GM23338 (cell line): ENCODE measurements around the gene ELL3. TPM values are rescaled to one million over a fixed set of nuclear protein-coding genes. Genes with fewer than 3 reads are reported as not detected.

Source experiments
- ATAC-seq: fragments of 200-7000 bp; cut with Tn5 transposase; 3 replicates; pipeline ENCODE4 v1.9.1; 2020
- DNase-seq: peaks from one replicate; pipeline ENCODE4 v3.0.0-alpha.2; 2015; ENCODE audit warnings: low spot score
- H2AFZ ChIP-seq: fragments of 200-600 bp; sonication (generic); 2 replicates; pipeline ENCODE4 v1.8.0; 2016; ENCODE audit warnings: antibody characterized with exemption, mild to moderate bottlenecking, moderate library complexity
- H3F3A ChIP-seq: fragments of 200-600 bp; sonication (generic); replicated peaks from 2 replicates; pipeline ENCODE4 v1.8.0; 2017; ENCODE audit warnings: antibody characterized with exemption, mixed run types, low read depth
- H3K27ac ChIP-seq: fragments of 200-600 bp; sonication (generic); 2 replicates; pipeline ENCODE4 v1.6.1; 2016; ENCODE audit warnings: low read depth
- H3K27me3 ChIP-seq: fragments of 200-600 bp; sonication (generic); 2 replicates; pipeline ENCODE4 v1.8.0; 2016; ENCODE audit warnings: mild to moderate bottlenecking, mixed run types, moderate library complexity; ENCODE audit not compliant: insufficient read depth
- H3K36me3 ChIP-seq: fragments of 200-600 bp; sonication (generic); 2 replicates; pipeline ENCODE4 v1.8.0; 2016; ENCODE audit warnings: mild to moderate bottlenecking; ENCODE audit not compliant: insufficient read depth
- H3K4me1 ChIP-seq: fragments of 200-600 bp; sonication (generic); 2 replicates; pipeline ENCODE4 v1.8.0; 2016; ENCODE audit warnings: mild to moderate bottlenecking, moderate library complexity; ENCODE audit not compliant: insufficient read depth
- H3K4me2 ChIP-seq: fragments of 200-600 bp; sonication (generic); 2 replicates; pipeline ENCODE4 v1.7.1; 2017; ENCODE audit warnings: mixed run types
- H3K4me3 ChIP-seq: fragments of 200-600 bp; sonication (generic); 2 replicates; pipeline ENCODE4 v1.6.1; 2016; ENCODE audit warnings: mixed run types
- H3K79me2 ChIP-seq: fragments of 200-600 bp; sonication (generic); replicated peaks from 2 replicates; pipeline ENCODE4 v1.8.0; 2017; ENCODE audit warnings: mild to moderate bottlenecking; ENCODE audit not compliant: insufficient read depth
- H3K9me2 ChIP-seq: fragments of 200-600 bp; sonication (generic); 2 replicates; pipeline ENCODE4 v1.8.0; 2017; ENCODE audit not compliant: insufficient read depth
- H4K20me1 ChIP-seq: fragments of 200-600 bp; sonication (generic); replicated peaks from 2 replicates; pipeline ENCODE4 v1.8.0; 2017; ENCODE audit warnings: mild to moderate bottlenecking; ENCODE audit not compliant: insufficient read depth
- H3K27ac Mint-ChIP-seq: 2 replicates; pipeline ENCODE4 v1.8.0; 2020; ENCODE audit warnings: inconsistent platforms, mild to moderate bottlenecking, moderate library complexity, mixed read lengths
- H3K27me3 Mint-ChIP-seq: 3 replicates; pipeline ENCODE4 v1.8.0; 2022; ENCODE audit warnings: low read depth, mild to moderate bottlenecking, moderate library complexity, mixed read lengths, inconsistent platforms; ENCODE audit not compliant: insufficient read depth, poor library complexity
- H3K36me3 Mint-ChIP-seq: 3 replicates; pipeline ENCODE4 v1.8.0; 2021; ENCODE audit warnings: low read depth, mild to moderate bottlenecking, inconsistent platforms, moderate library complexity, mixed read lengths
- H3K4me1 Mint-ChIP-seq: 3 replicates; pipeline ENCODE4 v1.8.0; 2020; ENCODE audit warnings: mild to moderate bottlenecking, inconsistent platforms, mixed read lengths
- H3K4me3 Mint-ChIP-seq: 3 replicates; pipeline ENCODE4 v1.8.0; 2021; ENCODE audit warnings: moderate library complexity, mild to moderate bottlenecking, inconsistent platforms, mixed read lengths
- H3K9me3 Mint-ChIP-seq: 3 replicates; pipeline ENCODE4 v1.8.0; 2020; ENCODE audit warnings: moderate library complexity, mild to moderate bottlenecking, inconsistent platforms, mixed read lengths
- CTCF ChIP-seq, 2 experiments: fragments of 200-600 bp in 1 of 2; sonication (generic) in 1 of 2; conservative IDR thresholded peaks; 2 replicates each; pipeline versions ENCODE4 v1.5.1 to v1.6.1; 2016 to 2017; ENCODE audit warnings: antibody characterized with exemption in 2 of 2, low read depth in 2 of 2, mild to moderate bottlenecking in 2 of 2, moderate library complexity in 1 of 2
- ETS1 ChIP-seq: IDR thresholded peaks from 2 replicates; pipeline ENCODE4 v1.6.1; 2016; ENCODE audit warnings: antibody characterized with exemption
- EZH2phosphoT487 ChIP-seq: fragments of 200-600 bp; sonication (generic); IDR thresholded peaks from one replicate; pipeline ENCODE4 v1.8.1; 2018; ENCODE audit warnings: antibody characterized with exemption; ENCODE audit not compliant: unreplicated experiment
- JUNB ChIP-seq: IDR thresholded peaks from one replicate; pipeline ENCODE4 v1.6.1; 2016; ENCODE audit warnings: antibody characterized with exemption; ENCODE audit not compliant: unreplicated experiment
- NANOG ChIP-seq: IDR thresholded peaks from 2 replicates; pipeline ENCODE4 v1.6.1; 2016; ENCODE audit warnings: antibody characterized with exemption, borderline replicate concordance
- POLR2AphosphoS5 ChIP-seq: IDR thresholded peaks from 2 replicates; pipeline ENCODE4 v1.6.1; 2016; ENCODE audit warnings: antibody characterized with exemption, low read depth
- STAT1 ChIP-seq: IDR thresholded peaks from one replicate; pipeline ENCODE4 v1.6.1; 2016; ENCODE audit warnings: antibody characterized with exemption; ENCODE audit not compliant: unreplicated experiment
- ZNF114 ChIP-seq: fragments of 250-450 bp; sonication (Bioruptor Pico); IDR thresholded peaks from 2 replicates; pipeline ENCODE4 v1.5.0; 2020; ENCODE audit warnings: mild to moderate bottlenecking, moderate library complexity
- polyA plus RNA-seq: library from polyadenylated mRNA; unstranded; fragments of >200 nt; fragmentation: Nextera tagmentation; extraction: Ambion mirVana; gene quantifications from 2 replicates; pipeline ENCODE4 v1.2.1, GENCODE V29; 2016
- total RNA-seq: library from RNA; depleted of rRNA; stranded (reverse); fragments of >200 nt; shearing (Covaris generic); gene quantifications from 2 replicates; pipeline ENCODE4 v1.2.3, GENCODE V29; 2014

ELL3 gene
- total and polyA plus RNA-seq, 2 experiments from 2014 or later: 13.6 to 14.2 TPM

GRCh38 chr15:43789409-43789808 lies 12.6 kb upstream of the ELL3 start (continued):
- TF ChIP-seq ETS1: no peak
- TF ChIP-seq POLR2AphosphoS5: no peak
- no peak for TF ChIP-seq CTCF (conservative IDR thresholded peaks at IDR 0.05; ENCODE audit: low read depth in 2 of 2)
- TF ChIP-seq ZNF114 (CRISPR knock-in tag): no peak
- no peak for TF ChIP-seq EZH2phosphoT487
- TF ChIP-seq STAT1: no peak

GRCh38 chr15:43779016-43779415 lies 2.2 kb upstream of the ELL3 start:
- no peaks in the 10 kb centered on the region for H3K9me2 ChIP-seq
- H3K27ac ChIP-seq: no peak overlapping the region
- H3K4me3 ChIP-seq: no peak overlapping the region
- H3F3A ChIP-seq: peaks cover 24% of the 10 kb centered on the region; the same call in 1 of the 2 replicates
- H3K4me2 ChIP-seq: no peak overlapping the region
- peaks cover 3% of the 10 kb centered on the region; the same call in 1 of the 2 replicates for H4K20me1 ChIP-seq
- no peaks in the 10 kb centered on the region for H3K36me3 ChIP-seq
- H3K9me3 Mint-ChIP-seq: no peaks in the 10 kb centered on the region; the same call in 2 of the 3 replicates
- peaks cover 11% of the 10 kb centered on the region for H3K4me1 ChIP-seq
- peaks cover 19% of the 10 kb centered on the region for H3K27me3 Mint-ChIP-seq
- no peak overlapping the region; the same call in 2 of the 3 replicates for H3K4me3 Mint-ChIP-seq
- no peak overlapping the region for H3K27ac Mint-ChIP-seq
- H2AFZ ChIP-seq: no peak overlapping the region
- H3K36me3 Mint-ChIP-seq: peaks cover 3% of the 10 kb centered on the region; the same call in 2 of the 3 replicates
- ATAC-seq (no peak), DNase-seq (no peak)
- peaks cover 17% of the 10 kb centered on the region for H3K4me1 Mint-ChIP-seq
- no peaks in the 10 kb centered on the region for H3K27me3 ChIP-seq
- no peaks in the 10 kb centered on the region for H3K79me2 ChIP-seq
- no peak for TF ChIP-seq ZNF114 (CRISPR knock-in tag)
- TF ChIP-seq NANOG: no peak
- TF ChIP-seq POLR2AphosphoS5: no peak
- no peak for TF ChIP-seq JUNB
- TF ChIP-seq ETS1: no peak
- no peak for TF ChIP-seq CTCF (conservative IDR thresholded peaks at IDR 0.05; ENCODE audit: low read depth in 2 of 2)
